Measurements from ENCODE around the gene EOGT. TPM values are rescaled to one million over a fixed set of nuclear protein-coding genes. Genes with fewer than 3 reads are reported as not detected.
A peak's percentile ranks its signal among the peaks of the same experiment; 100 is the strongest.

EOGT gene
- total RNA-seq, 4 donors from 2014 or later: 13.3 to 25.2 (median 20.1) TPM

DNA sequence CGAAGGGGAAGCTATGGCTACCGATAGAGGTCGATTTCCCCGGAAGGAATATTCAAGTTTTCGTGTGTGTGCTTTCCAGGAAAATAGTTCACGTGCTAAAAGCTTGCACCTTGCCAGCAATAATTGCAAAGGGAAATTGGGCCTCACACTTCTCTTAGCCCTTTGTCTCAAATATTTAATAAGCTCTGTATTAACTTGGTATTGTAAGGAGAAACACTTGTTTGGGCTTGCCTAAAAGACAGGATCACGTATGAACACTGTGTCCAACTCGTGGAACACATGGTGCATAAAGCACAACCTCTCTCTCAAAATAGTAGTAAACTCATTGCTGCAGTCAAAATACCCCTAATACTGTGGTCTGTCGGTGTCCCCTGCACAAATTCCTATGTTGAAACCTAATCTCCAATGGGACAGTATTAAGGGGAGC is 39.0 kb upstream of the EOGT start:
- in situ Hi-C loops (cut with MboI; ENCODE audit: low sequenced_read_pairs in 4 of 4): no loop called here
- peak in 1 of 2 donors; percentile 18 for ATAC-seq

DNA sequence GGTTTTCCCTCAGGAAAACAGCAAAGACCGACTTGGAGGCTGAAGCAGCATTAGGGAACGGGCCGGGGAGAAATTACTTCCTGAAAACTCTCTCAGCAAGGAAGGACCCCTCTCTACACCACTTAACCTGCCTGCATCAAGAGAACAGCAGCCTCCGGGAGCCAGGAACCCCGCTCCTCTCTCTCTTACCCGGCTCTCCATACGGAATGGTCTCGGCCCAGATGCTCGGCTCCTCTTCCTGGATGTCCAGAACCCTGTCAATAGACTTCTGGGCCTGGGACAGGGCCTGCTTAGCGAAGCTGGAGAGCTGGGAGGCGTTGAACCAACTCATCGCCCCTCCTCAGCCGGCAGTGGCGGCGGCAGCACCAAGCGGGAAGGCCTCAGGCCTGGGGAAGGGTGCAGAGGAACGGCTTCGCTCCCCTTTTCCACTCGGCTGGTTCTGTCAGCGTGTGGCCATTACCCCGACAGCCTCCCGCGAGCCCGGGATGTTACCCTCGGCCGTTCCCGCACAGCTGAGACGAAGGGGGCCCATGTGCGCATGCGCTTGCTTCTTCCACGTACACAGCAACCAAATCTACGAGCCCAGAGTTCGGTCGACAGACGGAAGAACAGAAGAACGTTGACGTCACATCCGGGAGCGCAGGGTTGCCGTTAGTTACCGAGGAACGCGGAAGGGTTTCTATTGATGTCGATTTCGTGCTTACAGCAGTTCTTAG is 38.4 kb upstream of the EOGT start, which contains the start of gene TMF1:
Gene TMF1, minus strand, starts transcription at position 578 of the 716 bp plus-strand sequence. Its CDS starts 247 bp downstream, at position 331.
- ATAC-seq: peak; percentile 99
- in situ Hi-C loops (cut with MboI; ENCODE audit: low sequenced_read_pairs in 4 of 4): no loop called here

More for the DNA sequence above, 39.0 kb upstream of the EOGT start:
- H3K4me3 ChIP-seq: peak overlapping the region; percentile 81 to 97 (median 85)
- no peak for DNase-seq
- no peaks in the 10 kb centered on the region for H3K27me3 ChIP-seq
- H3K36me3 ChIP-seq: peaks cover 0 to 36% of the 10 kb centered on the region in 2 donors
- H3K27ac ChIP-seq: peak overlapping the region; percentile 90 to 96 (median 94)
- peaks cover 10 to 16% of the 10 kb centered on the region in 2 donors for H3K4me1 ChIP-seq
- no peaks in the 10 kb centered on the region for H3K9me3 ChIP-seq
- intact Hi-C loops (cut with DNase I; ENCODE audit: low total_unique reads): loop anchor here (1.0 kb wide), 2 partner anchors 28 to 39 kb away; partner anchors contain the start of genes EOGT and UBA3
- TF ChIP-seq, protein P1, sequence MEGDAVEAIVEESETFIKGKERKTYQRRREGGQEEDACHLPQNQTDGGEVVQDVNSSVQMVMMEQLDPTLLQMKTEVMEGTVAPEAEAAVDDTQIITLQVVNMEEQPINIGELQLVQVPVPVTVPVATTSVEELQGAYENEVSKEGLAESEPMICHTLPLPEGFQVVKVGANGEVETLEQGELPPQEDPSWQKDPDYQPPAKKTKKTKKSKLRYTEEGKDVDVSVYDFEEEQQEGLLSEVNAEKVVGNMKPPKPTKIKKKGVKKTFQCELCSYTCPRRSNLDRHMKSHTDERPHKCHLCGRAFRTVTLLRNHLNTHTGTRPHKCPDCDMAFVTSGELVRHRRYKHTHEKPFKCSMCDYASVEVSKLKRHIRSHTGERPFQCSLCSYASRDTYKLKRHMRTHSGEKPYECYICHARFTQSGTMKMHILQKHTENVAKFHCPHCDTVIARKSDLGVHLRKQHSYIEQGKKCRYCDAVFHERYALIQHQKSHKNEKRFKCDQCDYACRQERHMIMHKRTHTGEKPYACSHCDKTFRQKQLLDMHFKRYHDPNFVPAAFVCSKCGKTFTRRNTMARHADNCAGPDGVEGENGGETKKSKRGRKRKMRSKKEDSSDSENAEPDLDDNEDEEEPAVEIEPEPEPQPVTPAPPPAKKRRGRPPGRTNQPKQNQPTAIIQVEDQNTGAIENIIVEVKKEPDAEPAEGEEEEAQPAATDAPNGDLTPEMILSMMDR (IDR thresholded peaks at IDR 0.05 in 4 of 5, conservative IDR thresholded peaks at IDR 0.05 in 1 of 5): no peak

DNA sequence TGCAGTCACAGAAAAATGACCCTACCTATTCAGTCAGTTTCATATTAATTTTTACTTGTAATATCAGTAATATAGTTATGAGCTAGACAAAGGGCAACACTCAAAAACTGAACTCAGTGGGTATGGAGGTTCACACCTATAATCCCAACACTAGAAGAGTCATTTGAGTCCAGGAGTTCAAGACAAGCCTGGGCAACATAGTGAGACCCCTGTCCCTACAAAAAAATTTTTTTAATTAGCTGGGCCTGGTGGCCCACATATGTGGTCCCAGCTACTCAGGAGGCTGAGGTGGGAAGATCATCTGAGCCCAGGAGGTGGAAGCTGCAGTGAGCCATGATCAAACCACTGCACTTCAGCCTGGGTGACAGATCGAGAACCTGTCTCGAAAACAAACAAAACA is 35.5 kb upstream of the EOGT start:
- H3K27me3 ChIP-seq: no peaks in the 10 kb centered on the region
- in situ Hi-C loops (cut with MboI; ENCODE audit: low sequenced_read_pairs in 4 of 4): loop anchor here in 1 of 4 donors (25.0 kb wide), 1 partner anchor 263 kb away; no protein-coding TSS in a partner anchor
- peaks cover 0 to 43% of the 10 kb centered on the region in 2 donors for H3K36me3 ChIP-seq
- DNase-seq (no peak), ATAC-seq (no peak)
- no peaks in the 10 kb centered on the region for H3K9me3 ChIP-seq
- no peak overlapping the region for H3K4me3 ChIP-seq
- H3K27ac ChIP-seq: no peak overlapping the region
- TF ChIP-seq, protein P1 (IDR thresholded peaks at IDR 0.05 in 4 of 5, conservative IDR thresholded peaks at IDR 0.05 in 1 of 5): no peak
- TF ChIP-seq POLR2A (IDR thresholded peaks at IDR 0.05): no peak
- peaks cover 10 to 16% of the 10 kb centered on the region in 2 donors for H3K4me1 ChIP-seq
- intact Hi-C loops (cut with DNase I; ENCODE audit: low total_unique reads): no loop called here

More for the DNA sequence above, 38.4 kb upstream of the EOGT start, which contains the start of gene TMF1:
- DNase-seq: peak; percentile 97
- intact Hi-C loops (cut with DNase I; ENCODE audit: low total_unique reads): loop anchor here (1.0 kb wide), 3 partner anchors 28 to 254 kb away; partner anchors contain the start of genes EOGT and UBA3
- Histone ChIP-seq H3K27me3 (no peaks in the 10 kb centered on the region), H3K4me1 (peaks cover 10 to 16% of the 10 kb centered on the region in 2 donors), H3K9me3 (no peaks in the 10 kb centered on the region), H3K36me3 (peaks cover 0 to 37% of the 10 kb centered on the region in 2 donors), H3K27ac (peak within 1 kb of the TSS; percentile 90 to 96 (median 94)), H3K4me3 (peak within 1 kb of the TSS; percentile 81 to 97 (median 85))
- peak; percentile 71 to 76 for TF ChIP-seq POLR2A (IDR thresholded peaks at IDR 0.05)
- TF ChIP-seq, protein P1 (IDR thresholded peaks at IDR 0.05 in 4 of 5, conservative IDR thresholded peaks at IDR 0.05 in 1 of 5): no peak

DNA sequence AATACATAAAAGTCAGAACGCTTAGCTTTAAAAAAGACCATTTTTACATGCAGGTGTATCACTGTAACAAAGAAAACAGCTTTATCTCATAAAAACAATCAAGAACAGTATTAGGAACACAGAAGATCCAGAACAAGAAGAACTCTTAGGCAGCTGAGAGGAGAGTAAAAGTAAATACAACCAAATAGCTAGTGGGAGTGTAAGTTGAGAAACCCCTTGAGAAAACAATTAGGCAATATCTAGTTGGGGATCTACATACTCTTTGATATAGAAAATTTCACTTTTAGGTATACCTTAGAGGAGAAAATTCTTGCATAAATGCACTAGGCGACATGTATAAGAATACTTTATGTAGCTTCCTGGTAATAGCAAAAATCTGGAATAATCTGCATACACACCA is 31.1 kb upstream of the EOGT start:
- TF ChIP-seq POLR2A (IDR thresholded peaks at IDR 0.05): no peak
- TF ChIP-seq, protein P1 (IDR thresholded peaks at IDR 0.05 in 4 of 5, conservative IDR thresholded peaks at IDR 0.05 in 1 of 5): no peak
- no peaks in the 10 kb centered on the region for H3K9me3 ChIP-seq
- no peak for ATAC-seq
- in situ Hi-C loops (cut with MboI; ENCODE audit: low sequenced_read_pairs in 4 of 4): loop anchor here in 1 of 4 donors (25.0 kb wide), 1 partner anchor 268 kb away; no protein-coding TSS in a partner anchor
- no peaks in the 10 kb centered on the region for H3K27me3 ChIP-seq
- H3K36me3 ChIP-seq: peaks cover 0 to 85% of the 10 kb centered on the region in 2 donors
- H3K4me1 ChIP-seq: peaks cover 0 to under 1% of the 10 kb centered on the region in 2 donors
- no peak overlapping the region for H3K27ac ChIP-seq
- intact Hi-C loops (cut with DNase I; ENCODE audit: low total_unique reads): no loop called here
- DNase-seq: no peak
- H3K4me3 ChIP-seq: no peak overlapping the region
